PC-9 (cell line): Measurements from ENCODE around the gene PBX2. TPM values are rescaled to one million over a fixed set of nuclear protein-coding genes. Genes with fewer than 3 reads are reported as not detected.
"Not testable (repeated sequence)": the region's sequence is repeated elsewhere in the genome, so short reads cannot be mapped to it uniquely, and the experiment has no call there.

Experiments
- BruUV-seq: library from RNA; stranded (reverse); fragments of 400-500 nt; replicated peaks from 2 replicates; lab custom pipeline; 2021; lab: Mats Ljungman, UMichigan
- CTCF ChIA-PET: fragments of 300-600 bp; sonication (Branson Sonifier 250); formaldehyde crosslinking; loops from one replicate; lab custom pipeline; 2022; ENCODE audit warnings: antibody characterized with exemption; lab: Charles Lee
- POLR2A ChIA-PET: fragments of 300-600 bp; sonication (Branson Sonifier 250); formaldehyde crosslinking; loops from one replicate; lab custom pipeline; 2022; ENCODE audit warnings: antibody characterized with exemption; ENCODE audit not compliant: unreplicated experiment; lab: Charles Lee
- DNase-seq, 2 experiments: peaks; one replicate each; pipeline versions ENCODE4 v3.0.0 to v3.0.0-alpha.2; 2015 to 2022; ENCODE audit warnings: mixed read lengths in 1 of 2
- H2AFZ ChIP-seq: fragments of 200-600 bp; sonication (generic); 2 replicates; pipeline ENCODE4 v1.8.1; 2017; ENCODE audit warnings: antibody characterized with exemption
- H3F3A ChIP-seq: fragments of 200-600 bp; sonication (generic); 2 replicates; pipeline ENCODE4 v1.8.1; 2017; ENCODE audit warnings: antibody characterized with exemption, mild to moderate bottlenecking, low read depth; ENCODE audit not compliant: insufficient read depth
- H3K27ac ChIP-seq: fragments of 200-600 bp; sonication (generic); 2 replicates; pipeline ENCODE4 v1.6.1; 2016; ENCODE audit warnings: mixed run types
- H3K27me3 ChIP-seq: fragments of 200-600 bp; sonication (generic); 2 replicates; pipeline ENCODE4 v1.6.1; 2016; ENCODE audit warnings: low read depth, mixed run types; ENCODE audit not compliant: insufficient read depth
- H3K36me3 ChIP-seq: fragments of 200-600 bp; sonication (generic); 2 replicates; pipeline ENCODE4 v1.6.1; 2016; ENCODE audit warnings: low read depth, mixed run types
- H3K4me1 ChIP-seq: fragments of 200-600 bp; sonication (generic); replicated peaks from 2 replicates; pipeline ENCODE4 v1.6.1; 2016; ENCODE audit warnings: mixed run types; ENCODE audit not compliant: insufficient read depth
- H3K4me2 ChIP-seq: fragments of 200-600 bp; sonication (generic); 2 replicates; pipeline ENCODE4 v1.6.1; 2017; ENCODE audit warnings: mixed run types
- H3K4me3 ChIP-seq: fragments of 200-600 bp; sonication (generic); 2 replicates; pipeline ENCODE4 v1.6.1; 2016; ENCODE audit warnings: mixed run types
- H3K79me2 ChIP-seq: fragments of 200-600 bp; sonication (generic); 2 replicates; pipeline ENCODE4 v1.6.1; 2017; ENCODE audit warnings: low read depth, mixed run types
- H3K9me2 ChIP-seq: fragments of 200-600 bp; sonication (generic); 2 replicates; pipeline ENCODE4 v1.8.1; 2017; ENCODE audit warnings: mild to moderate bottlenecking; ENCODE audit not compliant: insufficient read depth
- H3K9me3 ChIP-seq: fragments of 200-600 bp; sonication (generic); 2 replicates; pipeline ENCODE4 v1.8.1; 2016; ENCODE audit warnings: low read depth; ENCODE audit not compliant: insufficient read depth
- H4K20me1 ChIP-seq: fragments of 200-600 bp; sonication (generic); 2 replicates; pipeline ENCODE4 v1.8.1; 2017; ENCODE audit not compliant: insufficient read depth
- CTCF ChIP-seq: fragments of 200-600 bp; sonication (generic); conservative IDR thresholded peaks from 2 replicates; pipeline ENCODE4 v1.6.1; 2017; ENCODE audit warnings: mixed run types, antibody characterized with exemption, mild to moderate bottlenecking, moderate library complexity
- EZH2 ChIP-seq: fragments of 200-600 bp; sonication (generic); IDR thresholded peaks from 2 replicates; pipeline ENCODE4 v1.8.0; 2017; ENCODE audit warnings: antibody characterized with exemption, low read depth
- intact Hi-C: fragments of 100-400 bp; cut with micrococcal nuclease; formaldehyde crosslinking; loops from one replicate; pipeline ENCODE4 v1.10.0; 2022; ENCODE audit not compliant: unreplicated experiment
- total RNA-seq: library from RNA; stranded (reverse); gene quantifications from 2 replicates; pipeline ENCODE4 v1.2.3, GENCODE V29; 2021

Gene PBX2
- total RNA-seq, 1 experiment from 2014 or later = 89.3 TPM

- peaks cover 32% of the 10 kb centered on the region for H3K4me1 ChIP-seq
- no peaks in the 10 kb centered on the region for H3K79me2 ChIP-seq
- no peaks in the 10 kb centered on the region for H3K27me3 ChIP-seq
- BruUV-seq = no TSS peak
- intact Hi-C loops = no loop called here
- peak overlapping the region; percentile 48 for H3K4me2 ChIP-seq
- ChIA-PET CTCF (no interaction called here), POLR2A (interaction anchor here (0.5 to 0.6 kb wide), 2 partner anchors 8 to 12 kb away, joined by 4 to 6 read pairs; no protein-coding TSS in a partner anchor)
- peak overlapping the region; percentile 11; the same call in 1 of the 2 replicates for H3K4me3 ChIP-seq
- no peaks in the 10 kb centered on the region for H3K9me3 ChIP-seq
- H3K27ac ChIP-seq = peak overlapping the region; percentile 82
- no peaks in the 10 kb centered on the region for H3K36me3 ChIP-seq
- no peaks in the 10 kb centered on the region for H4K20me1 ChIP-seq
- TF ChIP-seq CTCF (no peak), EZH2 (no peak)
- peak overlapping the region; percentile 47 for H2AFZ ChIP-seq
- H3K9me2 ChIP-seq = no peaks in the 10 kb centered on the region
- H3F3A ChIP-seq = peaks cover 32% of the 10 kb centered on the region; the same call in 1 of the 2 replicates
- no peak for DNase-seq
These were observed 43.7 kb downstream of the PBX2 start for GRCh38 chr6:32146287-32146686.

DNA sequence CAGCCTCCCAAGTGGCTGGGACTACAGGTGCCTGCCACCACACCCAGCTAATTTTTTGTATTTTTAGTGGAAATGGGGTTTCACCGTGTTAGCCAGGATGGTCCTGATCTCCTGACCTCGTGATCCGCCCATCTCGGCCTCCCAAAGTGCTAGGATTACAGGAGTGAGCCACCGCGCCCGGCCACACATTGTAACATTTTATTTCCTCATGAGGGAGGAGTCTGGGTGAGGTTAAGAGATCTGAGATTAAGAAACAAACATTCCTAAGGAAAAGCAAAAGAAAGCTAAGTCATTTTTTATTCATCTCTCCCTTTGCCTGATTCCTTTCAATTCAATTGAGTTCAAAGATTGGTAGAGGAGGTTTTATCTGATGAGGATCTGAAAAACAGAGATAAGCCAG, 45.8 kb downstream of the PBX2 start:
- DNase-seq = peak; percentile 52 to 70
- Histone ChIP-seq H3F3A (peaks cover 32% of the 10 kb centered on the region; the same call in 1 of the 2 replicates), H3K27ac (peak overlapping the region; percentile 66), H3K4me2 (peak overlapping the region; percentile 35), H2AFZ (peak overlapping the region; percentile 76), H3K4me1 (peaks cover 32% of the 10 kb centered on the region)
- POLR2A ChIA-PET = interaction anchor here (0.5 to 1.1 kb wide), 3 partner anchors 9 to 44 kb away, joined by 3 to 12 read pairs (median 4); no protein-coding TSS in a partner anchor
- H3K79me2 ChIP-seq, H3K9me3 ChIP-seq, H4K20me1 ChIP-seq, H3K9me2 ChIP-seq, H3K27me3 ChIP-seq, H3K4me3 ChIP-seq, H3K36me3 ChIP-seq, BruUV-seq: not testable (repeated sequence)
- CTCF ChIA-PET = interaction anchor here (0.7 kb wide), 1 partner anchor 35 kb away, joined by 3 read pairs; no protein-coding TSS in a partner anchor
- intact Hi-C loops = loop anchor here (1.0 kb wide), 1 partner anchor 14 kb away; the partner anchor contains the start of gene FKBPL

GRCh38 chr6:32140420-32141046, 49.5 kb downstream of the PBX2 start:
- no peaks in the 10 kb centered on the region for H3K9me2 ChIP-seq
- H3K79me2 ChIP-seq = no peaks in the 10 kb centered on the region
- H3K4me3 ChIP-seq = no peak overlapping the region
- H2AFZ ChIP-seq = no peak overlapping the region
- no peak overlapping the region for H3K27ac ChIP-seq
- CTCF ChIA-PET = interaction anchor here (0.6 kb wide), 1 partner anchor 471 kb away, joined by 13 read pairs; no protein-coding TSS in a partner anchor
- H3K36me3 ChIP-seq = no peaks in the 10 kb centered on the region
- no TSS peak for BruUV-seq
- peaks cover 16% of the 10 kb centered on the region; the same call in 1 of the 2 replicates for H3F3A ChIP-seq
- POLR2A ChIA-PET = no interaction called here
- H3K27me3 ChIP-seq = no peaks in the 10 kb centered on the region
- no peaks in the 10 kb centered on the region for H4K20me1 ChIP-seq
- intact Hi-C loops = no loop called here
- DNase-seq = no peak
- TF ChIP-seq CTCF = no peak
- no peak for TF ChIP-seq EZH2
- H3K4me1 ChIP-seq = peaks cover 19% of the 10 kb centered on the region
- H3K9me3 ChIP-seq = no peaks in the 10 kb centered on the region
- H3K4me2 ChIP-seq = no peak overlapping the region
